GM12891 (cell line): Measurements from ENCODE around the gene PRAMEF14.
"Not testable (repeated sequence)": the region's sequence is repeated elsewhere in the genome, so short reads cannot be mapped to it uniquely, and the experiment has no call there.

Experiments used
- PAX5 ChIP-seq: IDR thresholded peaks from 2 replicates; pipeline ENCODE4 v1.6.1; 2011; ENCODE audit warnings: low read length, moderate library complexity, mild to moderate bottlenecking; ENCODE audit not compliant: insufficient read depth, severe bottlenecking
- POLR2A ChIP-seq: IDR thresholded peaks from 2 replicates; pipeline ENCODE4 v1.6.1; 2011; ENCODE audit warnings: low read depth, low read length, control low read depth
- POLR2AphosphoS5 ChIP-seq: IDR thresholded peaks from 2 replicates; pipeline ENCODE4 v1.6.1; 2011; ENCODE audit warnings: low read depth, low read length, control low read depth
- SPI1 ChIP-seq: IDR thresholded peaks from 2 replicates; pipeline ENCODE4 v1.6.1; 2011; ENCODE audit warnings: low read depth, low read length, control low read depth
- TAF1 ChIP-seq: IDR thresholded peaks from 2 replicates; pipeline ENCODE4 v1.6.1; 2011; ENCODE audit warnings: low read depth, low read length, control low read depth

GRCh38 chr1:13389332-13389731 lies 42.4 kb upstream of the PRAMEF14 start, which contains the start of gene PRAMEF17:
- not testable (repeated sequence) for TF ChIP-seq POLR2A, TAF1, PAX5, SPI1, POLR2AphosphoS5
